Gastroesophageal sphincter (tissue), 4 donors: Measurements from ENCODE around the gene HARS1. TPM values are rescaled to one million over a fixed set of nuclear protein-coding genes. Genes with fewer than 3 reads are reported as not detected.
"Not testable (repeated sequence)": the region's sequence is repeated elsewhere in the genome, so short reads cannot be mapped to it uniquely, and the experiment has no call there.

Experiments used
- ATAC-seq: fragments of 150-250 bp; one replicate; pipeline ENCODE4 v1.9.1; 2016; ENCODE audit warnings: mild to moderate bottlenecking, moderate library complexity
- H3K27ac ChIP-seq, 4 donors: fragments of 200-600 bp; sonication (generic) in 3 of 4; 1 replicate in 3 of 4; 2 replicates in 1 of 4; pipeline ENCODE4 v1.5.1; 2016 to 2019
- H3K27me3 ChIP-seq: fragments of 200-600 bp; sonication (generic); one replicate; pipeline ENCODE4 v1.5.1; 2019
- H3K36me3 ChIP-seq, 2 donors: fragments of 200-600 bp; sonication (generic); one replicate each; pipeline ENCODE4 v1.5.1; 2019; ENCODE audit warnings: control low read depth in 1 of 2
- H3K4me1 ChIP-seq, 3 donors: fragments of 200-600 bp; sonication (generic); 1 replicate in 2 of 3; 2 replicates in 1 of 3; pipeline ENCODE4 v1.5.1; 2016 to 2019; ENCODE audit warnings: control low read depth in 2 of 3
- H3K4me3 ChIP-seq, 2 donors: fragments of 200-600 bp; sonication (generic); one replicate each; pipeline ENCODE4 v1.5.1; 2019; ENCODE audit warnings: mild to moderate bottlenecking in 1 of 2, moderate library complexity in 1 of 2
- H3K9me3 ChIP-seq, 3 donors: fragments of 200-600 bp; sonication (generic); one replicate each; pipeline ENCODE4 v1.5.1; 2017 to 2019; ENCODE audit warnings: control low read depth in 2 of 3
- CTCF ChIP-seq, 4 experiments: fragments of 200-600 bp in 2 of 4; fragments of 450-650 bp in 2 of 4; sonication (generic) in 1 of 4; IDR thresholded peaks; one replicate each; pipeline ENCODE4 v1.5.1; 2017 to 2019; ENCODE audit warnings: antibody characterized with exemption in 4 of 4, mild to moderate bottlenecking in 2 of 4, moderate library complexity in 2 of 4
- EP300 ChIP-seq: sonication (generic); formaldehyde crosslinking; IDR thresholded peaks from one replicate; pipeline ENCODE4 v1.6.1; 2017; ENCODE audit warnings: antibody characterized with exemption, mild to moderate bottlenecking
- POLR2A ChIP-seq, 2 donors: fragments of 450-650 bp; IDR thresholded peaks; one replicate each; pipeline ENCODE4 v1.6.1; 2017; ENCODE audit warnings: antibody characterized with exemption in 2 of 2, mild to moderate bottlenecking in 2 of 2, moderate library complexity in 1 of 2
- POLR2AphosphoS5 ChIP-seq: sonication (generic); formaldehyde crosslinking; IDR thresholded peaks from one replicate; pipeline ENCODE4 v1.6.1; 2017; ENCODE audit warnings: antibody characterized with exemption
- WGBS, 2 donors: methylation state at CpG; one replicate each; pipeline ENCODE4 v1.1.5; 2018; ENCODE audit warnings: low coverage in 1 of 2; 5-methylcytosine and 5-hydroxymethylcytosine counted together
- total RNA-seq, 4 donors: library from RNA; depleted of rRNA; stranded (reverse); fragments of >200 nt; gene quantifications; one replicate each; pipeline ENCODE4 v1.1.0, GENCODE V29; 2016

The HARS1 gene
- total RNA-seq, 4 donors from 2014 or later, result 65.9 to 67.9 (median 67.1) TPM

- no peak for ATAC-seq
- Histone ChIP-seq H3K36me3 (peaks cover 0 to 10% of the 10 kb centered on the region in 2 donors), H3K27me3 (no peaks in the 10 kb centered on the region), H3K4me3 (peak overlapping the region in 1 of 2 donors; percentile 60), H3K27ac (peak overlapping the region in 3 of 4 donors; percentile 82 to 88 (median 88)), H3K4me1 (peaks cover 0 to 8% (median 4%) of the 10 kb centered on the region in 3 donors), H3K9me3 (no peaks in the 10 kb centered on the region)
- WGBS, 2 donors, result 100% methylated on average over 1 of the region's 1 CpG
- TF ChIP-seq EP300 (no peak), POLR2AphosphoS5 (no peak), CTCF (IDR thresholded peaks at IDR 0.05) (no peak), POLR2A (IDR thresholded peaks at IDR 0.05) (no peak)
These were observed 20.6 kb upstream of the HARS1 start for GRCh38 chr5:140711794-140712193.

GRCh38 chr5:140710899-140711552, 19.9 kb upstream of the HARS1 start:
- no peaks in the 10 kb centered on the region for H3K9me3 ChIP-seq
- no peaks in the 10 kb centered on the region for H3K27me3 ChIP-seq
- WGBS, 2 donors, result 2 to 7% methylated on average over 15 to 27 of the region's 27 CpGs
- peak overlapping the region; percentile 52 to 88 (median 85) for H3K27ac ChIP-seq
- peak overlapping the region; percentile 28 to 60 for H3K4me3 ChIP-seq
- peak; percentile 97 for ATAC-seq
- TF ChIP-seq POLR2A (IDR thresholded peaks at IDR 0.05), result peak in 1 of 2 donors; percentile 23
- TF ChIP-seq EP300, result no peak
- peak; percentile 75 for TF ChIP-seq POLR2AphosphoS5
- TF ChIP-seq CTCF (IDR thresholded peaks at IDR 0.05), result no peak
- peaks cover 0 to 8% (median 4%) of the 10 kb centered on the region in 3 donors for H3K4me1 ChIP-seq
- H3K36me3 ChIP-seq, result peaks cover 6 to 18% of the 10 kb centered on the region in 2 donors

- not testable (repeated sequence) for H3K9me3 ChIP-seq, H3K4me3 ChIP-seq, H3K4me1 ChIP-seq, H3K27me3 ChIP-seq, ATAC-seq, H3K27ac ChIP-seq
- WGBS, 2 donors, result 81 to 94% methylated on average over 4 to 9 of the region's 9 CpGs
- H3K36me3 ChIP-seq, result peaks cover 14 to 40% of the 10 kb centered on the region in 2 donors
These were observed 17.6 kb upstream of the HARS1 start for GRCh38 chr5:140708787-140709186.

- Histone ChIP-seq H3K27ac (no peak overlapping the region), H3K4me1 (peaks cover 0 to 8% (median 4%) of the 10 kb centered on the region in 3 donors), H3K9me3 (no peaks in the 10 kb centered on the region), H3K27me3 (no peaks in the 10 kb centered on the region), H3K36me3 (peaks cover 15 to 50% of the 10 kb centered on the region in 2 donors), H3K4me3 (no peak overlapping the region)
- WGBS, 2 donors, result 89 to 100% methylated on average over 1 to 4 of the region's 4 CpGs
- TF ChIP-seq CTCF (IDR thresholded peaks at IDR 0.05) (no peak), EP300 (no peak), POLR2A (IDR thresholded peaks at IDR 0.05) (no peak), POLR2AphosphoS5 (no peak)
- ATAC-seq, result no peak
These were observed 16.6 kb upstream of the HARS1 start for GRCh38 chr5:140707812-140708211.

GRCh38 chr5:140700177-140701144, 9.3 kb upstream of the HARS1 start, which contains the start of gene ZMAT2:
Gene ZMAT2 (plus strand): TSS chr5:140700447. CDS start chr5:140700461, 14 bp downstream.
- Histone ChIP-seq H3K9me3 (no peaks in the 10 kb centered on the region), H3K4me3 (peak within 1 kb of the TSS; percentile 77 to 100), H3K27ac (peak within 1 kb of the TSS; percentile 79 to 90 (median 82)), H3K36me3 (peaks cover 24 to 82% of the 10 kb centered on the region in 2 donors), H3K4me1 (peaks cover 6 to 31% (median 12%) of the 10 kb centered on the region in 3 donors), H3K27me3 (no peaks in the 10 kb centered on the region)
- peak; percentile 100 for ATAC-seq
- 1 to 3% methylated on average over 12 to 22 of the region's 44 CpGs for WGBS, 2 donors
- TF ChIP-seq POLR2AphosphoS5 (peak; percentile 89), POLR2A (IDR thresholded peaks at IDR 0.05) (peak; percentile 53 to 63), CTCF (IDR thresholded peaks at IDR 0.05) (no peak), EP300 (no peak)
